Neural progenitor cell (in vitro differentiated cells): ENCODE measurements around the gene SRL. TPM values are rescaled to one million over a fixed set of nuclear protein-coding genes. Genes with fewer than 3 reads are reported as not detected.

Experiments used
- DNase-seq: peaks from one replicate; pipeline ENCODE4 v3.0.0-alpha.2; 2016; ENCODE audit warnings: low spot score
- H2AFZ ChIP-seq: fragments of 200-600 bp; sonication (generic); replicated peaks from 2 replicates; pipeline ENCODE4 v1.6.1; 2016; ENCODE audit warnings: antibody characterized with exemption
- H3F3A ChIP-seq: fragments of 200-600 bp; sonication (generic); 2 replicates; pipeline ENCODE4 v1.6.1; 2016; ENCODE audit warnings: antibody characterized with exemption, low read depth
- H3K27ac ChIP-seq: fragments of 200-600 bp; sonication (generic); 2 replicates; pipeline ENCODE4 v1.5.1; 2016; ENCODE audit warnings: mild to moderate bottlenecking
- H3K27me3 ChIP-seq: fragments of 200-600 bp; sonication (generic); 2 replicates; pipeline ENCODE4 v1.6.1; 2016; ENCODE audit warnings: mild to moderate bottlenecking, moderate library complexity
- H3K36me3 ChIP-seq: fragments of 200-600 bp; sonication (generic); 2 replicates; pipeline ENCODE4 v1.5.1; 2016
- H3K4me1 ChIP-seq: fragments of 200-600 bp; sonication (generic); 2 replicates; pipeline ENCODE4 v1.6.1; 2016; ENCODE audit warnings: mixed run types
- H3K4me2 ChIP-seq: fragments of 200-600 bp; sonication (generic); 2 replicates; pipeline ENCODE4 v1.6.1; 2016
- H3K4me3 ChIP-seq: fragments of 200-600 bp; sonication (generic); 2 replicates; pipeline ENCODE4 v1.5.1; 2016
- H3K79me2 ChIP-seq: fragments of 200-600 bp; sonication (generic); 2 replicates; pipeline ENCODE4 v1.6.1; 2016; ENCODE audit warnings: low read depth
- H3K9ac ChIP-seq: fragments of 200-600 bp; sonication (generic); 2 replicates; pipeline ENCODE4 v1.6.1; 2016
- H3K9me3 ChIP-seq: fragments of 200-600 bp; sonication (generic); 2 replicates; pipeline ENCODE4 v1.5.1; 2016; ENCODE audit warnings: low read depth
- H4K20me1 ChIP-seq: fragments of 200-600 bp; sonication (generic); 2 replicates; pipeline ENCODE4 v1.6.1; 2016; ENCODE audit warnings: low read depth
- H3K27ac Mint-ChIP-seq: 3 replicates; pipeline ENCODE4 v1.8.0; 2021; ENCODE audit warnings: mixed read lengths
- H3K27me3 Mint-ChIP-seq: 2 replicates; pipeline ENCODE4 v1.8.0; 2022; ENCODE audit warnings: low read depth, mild to moderate bottlenecking, inconsistent platforms, moderate library complexity, mixed read lengths; ENCODE audit not compliant: insufficient read depth
- H3K36me3 Mint-ChIP-seq: 3 replicates; pipeline ENCODE4 v1.8.0; 2021; ENCODE audit warnings: mixed read lengths
- H3K4me1 Mint-ChIP-seq: 3 replicates; pipeline ENCODE4 v1.8.0; 2021; ENCODE audit warnings: mixed read lengths
- H3K4me3 Mint-ChIP-seq: 3 replicates; pipeline ENCODE4 v1.8.0; 2021; ENCODE audit warnings: mild to moderate bottlenecking, moderate library complexity, mixed read lengths
- H3K9me3 Mint-ChIP-seq: 3 replicates; pipeline ENCODE4 v1.8.0; 2020; ENCODE audit warnings: mixed read lengths
- EZH2 ChIP-seq: fragments of 200-600 bp; sonication (generic); IDR thresholded peaks from 2 replicates; pipeline ENCODE4 v1.6.1; 2017; ENCODE audit warnings: antibody characterized with exemption, mild to moderate bottlenecking, moderate library complexity
- EZH2phosphoT487 ChIP-seq: fragments of 200-600 bp; sonication (generic); IDR thresholded peaks from 2 replicates; pipeline ENCODE4 v1.6.1; 2017; ENCODE audit warnings: antibody characterized with exemption
- total RNA-seq: library from RNA; depleted of rRNA; stranded (reverse); fragments of >200 nt; gene quantifications from 2 replicates; pipeline ENCODE4 v1.2.3, GENCODE V29; 2015; ENCODE audit warnings: low replicate concordance
- TF ChIP-seq, protein P1 (sequence below): fragments of 200-600 bp; sonication (generic); IDR thresholded peaks from 2 replicates; pipeline ENCODE4 v1.5.1; 2017; ENCODE audit warnings: antibody characterized with exemption, mild to moderate bottlenecking

The SRL gene
- total RNA-seq, 1 donor from 2014 or later = 0.22 TPM

DNA sequence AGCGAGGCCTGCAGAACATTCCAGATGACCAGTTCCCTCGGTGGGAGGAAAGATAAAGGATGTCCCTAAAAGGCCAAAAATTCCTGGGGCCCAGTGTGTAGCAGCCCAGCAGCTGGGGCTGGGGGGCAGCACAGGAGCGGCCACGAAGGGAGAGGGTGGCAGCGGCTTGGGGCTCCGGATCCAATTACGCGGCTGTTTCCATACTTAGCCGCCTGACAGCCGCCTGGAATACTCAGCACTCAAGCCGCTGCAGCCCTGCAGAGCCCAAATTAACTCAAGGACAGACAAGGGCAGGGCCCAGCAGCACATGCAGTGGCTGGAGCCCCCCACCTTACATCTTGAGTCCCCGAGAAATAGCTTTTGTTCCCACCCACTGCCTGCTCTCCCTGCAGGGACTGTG is 1.3 kb downstream of the SRL start:
- Mint-ChIP-seq H3K4me3 (no peak overlapping the region), H3K27ac (no peak overlapping the region), H3K36me3 (no peaks in the 10 kb centered on the region), H3K9me3 (peaks cover 5% of the 10 kb centered on the region), H3K27me3 (peaks cover 4% of the 10 kb centered on the region), H3K4me1 (peaks cover 32% of the 10 kb centered on the region)
- no peak for TF ChIP-seq EZH2phosphoT487
- no peak for TF ChIP-seq EZH2
- TF ChIP-seq, protein P1, sequence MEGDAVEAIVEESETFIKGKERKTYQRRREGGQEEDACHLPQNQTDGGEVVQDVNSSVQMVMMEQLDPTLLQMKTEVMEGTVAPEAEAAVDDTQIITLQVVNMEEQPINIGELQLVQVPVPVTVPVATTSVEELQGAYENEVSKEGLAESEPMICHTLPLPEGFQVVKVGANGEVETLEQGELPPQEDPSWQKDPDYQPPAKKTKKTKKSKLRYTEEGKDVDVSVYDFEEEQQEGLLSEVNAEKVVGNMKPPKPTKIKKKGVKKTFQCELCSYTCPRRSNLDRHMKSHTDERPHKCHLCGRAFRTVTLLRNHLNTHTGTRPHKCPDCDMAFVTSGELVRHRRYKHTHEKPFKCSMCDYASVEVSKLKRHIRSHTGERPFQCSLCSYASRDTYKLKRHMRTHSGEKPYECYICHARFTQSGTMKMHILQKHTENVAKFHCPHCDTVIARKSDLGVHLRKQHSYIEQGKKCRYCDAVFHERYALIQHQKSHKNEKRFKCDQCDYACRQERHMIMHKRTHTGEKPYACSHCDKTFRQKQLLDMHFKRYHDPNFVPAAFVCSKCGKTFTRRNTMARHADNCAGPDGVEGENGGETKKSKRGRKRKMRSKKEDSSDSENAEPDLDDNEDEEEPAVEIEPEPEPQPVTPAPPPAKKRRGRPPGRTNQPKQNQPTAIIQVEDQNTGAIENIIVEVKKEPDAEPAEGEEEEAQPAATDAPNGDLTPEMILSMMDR = no peak
- H3K4me1 ChIP-seq = peaks cover 15% of the 10 kb centered on the region
- DNase-seq = peak; percentile 39
- H3K36me3 ChIP-seq = no peaks in the 10 kb centered on the region
- H3K9ac ChIP-seq = no peak overlapping the region
- no peaks in the 10 kb centered on the region for H3K9me3 ChIP-seq
- no peak overlapping the region for H3K4me2 ChIP-seq
- H3F3A ChIP-seq = peaks cover 7% of the 10 kb centered on the region
- peak overlapping the region; percentile 74 for H2AFZ ChIP-seq
- H4K20me1 ChIP-seq = no peaks in the 10 kb centered on the region
- no peak overlapping the region for H3K27ac ChIP-seq
- no peaks in the 10 kb centered on the region for H3K79me2 ChIP-seq
- no peaks in the 10 kb centered on the region for H3K27me3 ChIP-seq
- H3K4me3 ChIP-seq = no peak overlapping the region

DNA sequence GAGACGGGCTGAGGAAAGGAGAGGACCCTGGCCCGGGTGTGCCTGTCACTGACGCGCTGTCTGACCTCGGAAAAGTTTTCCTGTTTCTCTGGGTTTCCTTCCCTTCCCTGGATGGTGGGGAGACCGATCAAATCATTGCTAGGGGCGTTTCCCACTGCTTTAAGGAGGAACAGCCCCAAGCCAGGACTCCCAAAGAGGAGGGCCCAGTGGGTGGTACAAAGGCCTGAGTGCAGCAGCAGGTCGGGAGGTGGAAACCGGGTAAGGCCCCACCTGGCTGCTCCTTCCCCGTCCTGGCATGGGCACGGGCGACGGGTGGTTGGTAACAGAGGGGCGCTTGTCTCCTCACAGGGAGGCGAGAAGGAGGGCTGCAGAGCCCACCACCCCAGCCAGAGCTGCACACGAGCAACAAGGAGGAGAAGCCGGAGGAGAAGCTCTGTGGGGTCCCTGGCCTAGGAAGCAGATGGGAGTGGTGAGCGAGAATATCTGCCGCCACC is 2.2 kb downstream of the SRL start:
- peak overlapping the region; percentile 17 for H2AFZ ChIP-seq
- peaks cover 7% of the 10 kb centered on the region for H3K27me3 Mint-ChIP-seq
- H3K4me2 ChIP-seq = no peak overlapping the region
- peaks cover 5% of the 10 kb centered on the region for H3K9me3 Mint-ChIP-seq
- H3K27ac Mint-ChIP-seq = peak overlapping the region; percentile 87
- H3K9me3 ChIP-seq = no peaks in the 10 kb centered on the region
- DNase-seq = no peak
- H4K20me1 ChIP-seq = no peaks in the 10 kb centered on the region
- H3K4me3 Mint-ChIP-seq = no peak overlapping the region
- H3K27me3 ChIP-seq = no peaks in the 10 kb centered on the region
- peaks cover 10% of the 10 kb centered on the region for H3K4me1 ChIP-seq
- H3K36me3 Mint-ChIP-seq = no peaks in the 10 kb centered on the region
- H3K9ac ChIP-seq = no peak overlapping the region
- no peak overlapping the region for H3K27ac ChIP-seq
- H3K36me3 ChIP-seq = no peaks in the 10 kb centered on the region
- no peak overlapping the region for H3K4me3 ChIP-seq
- H3F3A ChIP-seq = peaks cover 3% of the 10 kb centered on the region
- no peaks in the 10 kb centered on the region for H3K79me2 ChIP-seq
- H3K4me1 Mint-ChIP-seq = peaks cover 28% of the 10 kb centered on the region
- TF ChIP-seq EZH2phosphoT487 (no peak), EZH2 (no peak)
- TF ChIP-seq, protein P1 = no peak

DNA sequence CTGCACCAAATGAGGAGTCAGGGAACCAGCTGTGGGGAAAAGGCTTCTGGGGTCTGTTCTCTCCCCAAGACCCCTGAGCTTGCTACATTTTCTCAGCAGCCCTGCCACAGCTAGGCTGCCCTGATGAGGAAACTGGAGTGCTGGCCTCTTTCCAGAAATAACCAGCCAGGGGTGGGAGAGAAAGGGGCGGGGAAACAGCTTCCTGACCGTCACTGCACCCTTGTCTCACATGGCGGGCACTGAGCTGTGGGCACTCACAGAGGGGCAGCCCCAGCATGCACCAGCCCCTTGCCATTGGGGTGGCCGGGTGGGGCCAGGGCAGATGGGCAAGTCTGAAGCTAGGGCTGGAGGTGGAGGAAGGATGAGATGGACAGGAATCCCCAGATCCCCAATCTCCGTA is 2.9 kb downstream of the SRL start:
- no peak overlapping the region for H3K4me2 ChIP-seq
- H3K4me3 ChIP-seq = no peak overlapping the region
- H3K9ac ChIP-seq = no peak overlapping the region
- Mint-ChIP-seq H3K4me3 (no peak overlapping the region), H3K36me3 (no peaks in the 10 kb centered on the region), H3K4me1 (peaks cover 22% of the 10 kb centered on the region), H3K27me3 (peaks cover 7% of the 10 kb centered on the region), H3K27ac (no peak overlapping the region), H3K9me3 (peaks cover 5% of the 10 kb centered on the region)
- no peaks in the 10 kb centered on the region for H3K9me3 ChIP-seq
- H4K20me1 ChIP-seq = no peaks in the 10 kb centered on the region
- TF ChIP-seq EZH2phosphoT487 = no peak
- TF ChIP-seq EZH2 = no peak
- H3K4me1 ChIP-seq = peaks cover 8% of the 10 kb centered on the region
- DNase-seq = no peak
- no peaks in the 10 kb centered on the region for H3K27me3 ChIP-seq
- H2AFZ ChIP-seq = peak overlapping the region; percentile 17
- no peaks in the 10 kb centered on the region for H3K36me3 ChIP-seq
- H3F3A ChIP-seq = no peaks in the 10 kb centered on the region
- no peak overlapping the region for H3K27ac ChIP-seq
- H3K79me2 ChIP-seq = no peaks in the 10 kb centered on the region

DNA sequence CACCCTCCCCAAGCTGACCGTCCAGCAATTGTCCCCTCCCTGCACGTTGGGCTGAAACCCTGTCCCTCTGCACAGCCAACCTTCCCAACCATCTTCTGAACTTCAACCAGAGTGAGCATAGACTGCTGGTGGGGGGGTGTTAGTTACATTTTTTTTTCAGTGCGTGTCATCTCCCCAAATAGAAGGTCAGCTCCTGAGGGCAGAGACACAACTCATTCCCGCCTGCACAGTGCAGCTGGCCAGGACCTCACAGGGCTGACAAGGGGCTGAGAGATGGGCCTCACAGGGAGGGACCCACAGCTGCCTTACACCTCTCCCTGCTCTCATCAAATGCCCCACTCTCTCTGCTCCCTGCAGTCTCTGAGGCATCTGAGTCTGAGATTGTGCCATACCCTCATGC is 8.4 kb downstream of the SRL start:
- H3K27ac ChIP-seq = no peak overlapping the region

More for the DNA sequence above, 8.4 kb downstream of the SRL start:
- Mint-ChIP-seq H3K27ac (no peak overlapping the region), H3K36me3 (no peaks in the 10 kb centered on the region), H3K4me1 (no peaks in the 10 kb centered on the region), H3K4me3 (no peak overlapping the region), H3K9me3 (peaks cover 2% of the 10 kb centered on the region), H3K27me3 (peaks cover 8% of the 10 kb centered on the region)
- H3K9ac ChIP-seq = no peak overlapping the region
- H4K20me1 ChIP-seq = no peaks in the 10 kb centered on the region
- H3K4me2 ChIP-seq = no peak overlapping the region
- H3K9me3 ChIP-seq = no peaks in the 10 kb centered on the region
- no peaks in the 10 kb centered on the region for H3K27me3 ChIP-seq
- no peak for TF ChIP-seq EZH2phosphoT487
- no peak for TF ChIP-seq EZH2
- TF ChIP-seq, protein P1 = no peak
- no peak for DNase-seq
- no peaks in the 10 kb centered on the region for H3F3A ChIP-seq
- no peak overlapping the region for H2AFZ ChIP-seq
- no peaks in the 10 kb centered on the region for H3K36me3 ChIP-seq
- H3K79me2 ChIP-seq = no peaks in the 10 kb centered on the region
- no peak overlapping the region for H3K4me3 ChIP-seq
- no peaks in the 10 kb centered on the region for H3K4me1 ChIP-seq
